Activated naive CD8-positive, alpha-beta T cell (primary cell): ENCODE measurements around the gene PCBP3.
A peak's percentile ranks its signal among the peaks of the same experiment; 100 is the strongest.
"Not testable (repeated sequence)": the region's sequence is repeated elsewhere in the genome, so short reads cannot be mapped to it uniquely, and the experiment has no call there.

Source experiments
- H3K27ac Mint-ChIP-seq: one replicate; pipeline ENCODE4 v1.8.0; 2021; ENCODE audit warnings: mixed read lengths
- H3K27me3 Mint-ChIP-seq: one replicate; pipeline ENCODE4 v1.8.0; 2021; ENCODE audit warnings: mixed read lengths
- H3K36me3 Mint-ChIP-seq: one replicate; pipeline ENCODE4 v1.8.0; 2021; ENCODE audit warnings: mixed read lengths
- H3K4me1 Mint-ChIP-seq: one replicate; pipeline ENCODE4 v1.8.0; 2021; ENCODE audit warnings: low read depth, mixed read lengths
- H3K4me3 Mint-ChIP-seq: one replicate; pipeline ENCODE4 v1.8.0; 2021; ENCODE audit warnings: mild to moderate bottlenecking, mixed read lengths
- H3K9me3 Mint-ChIP-seq: one replicate; pipeline ENCODE4 v1.8.0; 2021; ENCODE audit warnings: low read depth, mixed read lengths

Gene PCBP3

DNA sequence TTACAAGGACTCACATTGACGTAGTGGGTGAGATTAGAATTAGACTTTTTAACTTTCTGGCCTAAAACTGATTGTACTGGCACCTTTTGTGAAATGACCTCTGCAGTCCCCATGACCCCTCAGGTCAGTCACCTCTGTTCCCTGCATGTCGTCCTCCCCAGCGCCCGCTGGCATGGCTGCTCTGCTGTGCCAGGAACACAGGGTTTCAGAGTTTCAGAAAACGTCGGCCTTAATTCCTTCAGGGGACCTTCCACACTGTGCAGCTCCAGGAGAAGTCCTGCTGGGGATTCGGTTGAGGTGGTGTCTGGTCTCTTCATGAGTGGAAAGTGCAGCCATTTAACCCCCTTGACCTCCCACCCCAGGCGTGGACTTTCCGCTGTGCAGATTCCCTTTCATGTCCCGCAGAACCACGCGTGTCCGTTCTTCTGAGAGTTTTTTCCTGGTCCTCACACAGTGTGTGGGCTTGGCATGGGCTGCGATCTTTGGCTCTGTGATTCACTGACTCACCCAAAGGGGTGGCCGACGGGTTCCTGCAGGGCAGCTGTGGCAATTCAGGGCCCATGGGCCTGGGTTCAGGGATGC, 179.7 kb downstream of the PCBP3 start:
- H3K4me1 Mint-ChIP-seq = peaks cover 34% of the 10 kb centered on the region

DNA sequence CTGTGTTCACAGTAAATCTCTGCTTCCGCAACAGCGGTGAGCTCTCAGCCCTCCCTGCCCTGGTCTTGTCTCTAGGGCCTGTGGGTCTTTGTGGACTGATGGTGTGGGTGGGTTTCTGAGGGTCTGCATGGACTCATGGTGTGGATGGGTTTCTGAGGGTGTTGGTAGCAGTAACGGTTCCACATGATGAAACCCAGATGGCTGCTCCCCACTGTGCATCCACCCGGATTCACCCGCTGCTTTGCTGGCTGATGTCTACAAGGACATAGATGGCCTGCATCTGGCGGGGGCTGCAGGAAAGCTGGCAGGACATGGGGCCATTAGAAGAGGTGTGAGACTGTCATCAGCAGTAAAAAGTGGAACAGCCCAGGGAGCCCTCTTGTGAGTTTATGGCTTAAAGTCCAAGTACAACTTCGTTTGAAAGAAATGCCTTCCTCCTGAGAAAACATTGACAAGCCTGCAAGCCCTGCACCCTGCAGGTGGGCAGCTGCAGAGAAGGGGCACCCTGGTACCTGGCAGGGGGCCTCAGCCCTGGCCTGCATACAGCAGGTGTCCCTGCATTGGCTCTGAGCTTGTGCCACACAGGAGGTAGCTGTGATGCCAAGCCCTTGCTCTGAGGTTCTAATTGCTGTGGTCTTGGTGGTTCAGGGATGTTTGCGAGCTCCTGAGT, 181.2 kb downstream of the PCBP3 start:
- no peak overlapping the region for H3K27ac Mint-ChIP-seq
- no peaks in the 10 kb centered on the region for H3K27me3 Mint-ChIP-seq
- H3K4me1 Mint-ChIP-seq = peaks cover 22% of the 10 kb centered on the region
- no peaks in the 10 kb centered on the region for H3K9me3 Mint-ChIP-seq
- H3K36me3 Mint-ChIP-seq = peaks cover 2% of the 10 kb centered on the region
- H3K4me3 Mint-ChIP-seq = no peak overlapping the region

More for the DNA sequence above, 179.7 kb downstream of the PCBP3 start:
- peaks cover 4% of the 10 kb centered on the region for H3K36me3 Mint-ChIP-seq
- no peak overlapping the region for H3K27ac Mint-ChIP-seq
- H3K9me3 Mint-ChIP-seq = no peaks in the 10 kb centered on the region
- no peaks in the 10 kb centered on the region for H3K27me3 Mint-ChIP-seq
- H3K4me3 Mint-ChIP-seq = no peak overlapping the region

DNA sequence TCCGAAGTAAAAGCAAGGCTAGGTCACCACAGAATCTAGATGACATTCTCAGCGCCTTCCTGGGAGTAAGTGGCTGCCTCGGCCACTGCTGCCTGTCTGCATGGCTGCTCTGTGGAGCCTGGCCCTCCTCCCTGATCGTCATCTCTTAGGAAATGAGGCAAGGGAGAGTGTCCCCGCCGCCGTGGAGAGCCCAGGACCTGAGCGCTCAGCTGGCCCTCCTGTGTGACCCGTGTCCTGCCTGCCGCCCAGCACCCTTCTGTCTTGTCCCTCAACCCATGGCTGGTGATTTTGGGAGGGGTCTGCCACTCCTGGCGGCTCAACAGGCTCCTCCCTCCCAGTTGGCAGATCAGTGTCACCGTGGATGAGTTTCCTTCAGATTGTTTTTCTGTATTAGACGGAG, 181.7 kb downstream of the PCBP3 start:
- no peak overlapping the region for H3K4me3 Mint-ChIP-seq
- H3K9me3 Mint-ChIP-seq = no peaks in the 10 kb centered on the region
- peaks cover 20% of the 10 kb centered on the region for H3K4me1 Mint-ChIP-seq
- no peak overlapping the region for H3K27ac Mint-ChIP-seq
- no peaks in the 10 kb centered on the region for H3K27me3 Mint-ChIP-seq
- H3K36me3 Mint-ChIP-seq = peaks cover 2% of the 10 kb centered on the region

DNA sequence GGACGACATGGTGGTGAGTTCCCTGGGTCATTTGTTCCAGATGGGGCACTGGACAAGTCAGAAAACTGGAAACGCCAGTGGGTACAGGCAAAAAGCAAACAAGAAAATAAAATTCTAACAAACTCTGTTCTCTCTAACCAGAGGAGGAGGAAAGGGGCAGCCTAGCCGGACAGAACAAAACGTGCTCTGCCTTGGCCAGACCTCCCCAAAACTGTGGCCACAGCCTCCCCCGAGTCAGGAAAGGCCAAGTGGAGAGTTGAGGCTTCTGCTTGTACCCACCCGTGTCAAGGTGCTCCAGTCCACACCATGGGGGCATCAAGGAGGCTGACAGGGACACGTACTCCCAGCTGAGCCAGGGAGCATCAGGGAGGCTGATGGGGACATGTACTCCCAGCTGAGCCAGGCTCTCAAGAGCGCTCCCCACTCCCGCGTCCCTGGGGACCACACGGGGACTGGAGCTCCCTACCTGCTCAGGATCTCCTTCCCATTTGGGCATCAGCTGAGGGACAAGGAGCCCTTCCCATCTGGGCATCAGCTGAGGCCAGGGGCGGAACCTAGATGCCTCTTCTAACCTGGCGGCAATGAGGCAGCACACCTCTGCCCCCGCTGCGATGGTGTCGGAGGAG, 183.3 kb downstream of the PCBP3 start:
- Mint-ChIP-seq H3K27me3 (no peaks in the 10 kb centered on the region), H3K36me3 (peaks cover 2% of the 10 kb centered on the region), H3K9me3 (no peaks in the 10 kb centered on the region), H3K4me3 (peak overlapping the region; percentile 74), H3K4me1 (peaks cover 13% of the 10 kb centered on the region), H3K27ac (no peak overlapping the region)

DNA sequence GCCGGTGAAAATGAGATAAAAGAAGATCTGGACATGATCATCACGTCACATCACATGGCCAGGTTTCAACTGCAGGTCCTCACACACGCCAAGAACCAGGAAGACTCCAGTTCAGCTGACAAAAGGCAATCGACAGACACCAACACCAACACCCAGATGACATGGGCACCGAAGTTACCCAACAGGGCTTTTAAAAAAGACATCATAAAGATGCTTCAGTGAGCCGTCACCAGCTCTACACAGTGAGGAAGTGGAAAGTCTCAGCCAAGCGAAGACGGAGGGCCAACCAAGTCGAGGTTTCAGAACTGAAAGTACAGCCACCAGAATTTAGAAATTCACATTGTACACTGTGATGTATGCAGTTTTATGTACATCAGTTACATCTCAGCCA, 183.8 kb downstream of the PCBP3 start:
- Mint-ChIP-seq H3K27ac (peak overlapping the region; percentile 87), H3K4me1 (peaks cover 11% of the 10 kb centered on the region), H3K36me3 (peaks cover 2% of the 10 kb centered on the region), H3K27me3 (no peaks in the 10 kb centered on the region), H3K4me3 (peak overlapping the region; percentile 74), H3K9me3 (no peaks in the 10 kb centered on the region)

DNA sequence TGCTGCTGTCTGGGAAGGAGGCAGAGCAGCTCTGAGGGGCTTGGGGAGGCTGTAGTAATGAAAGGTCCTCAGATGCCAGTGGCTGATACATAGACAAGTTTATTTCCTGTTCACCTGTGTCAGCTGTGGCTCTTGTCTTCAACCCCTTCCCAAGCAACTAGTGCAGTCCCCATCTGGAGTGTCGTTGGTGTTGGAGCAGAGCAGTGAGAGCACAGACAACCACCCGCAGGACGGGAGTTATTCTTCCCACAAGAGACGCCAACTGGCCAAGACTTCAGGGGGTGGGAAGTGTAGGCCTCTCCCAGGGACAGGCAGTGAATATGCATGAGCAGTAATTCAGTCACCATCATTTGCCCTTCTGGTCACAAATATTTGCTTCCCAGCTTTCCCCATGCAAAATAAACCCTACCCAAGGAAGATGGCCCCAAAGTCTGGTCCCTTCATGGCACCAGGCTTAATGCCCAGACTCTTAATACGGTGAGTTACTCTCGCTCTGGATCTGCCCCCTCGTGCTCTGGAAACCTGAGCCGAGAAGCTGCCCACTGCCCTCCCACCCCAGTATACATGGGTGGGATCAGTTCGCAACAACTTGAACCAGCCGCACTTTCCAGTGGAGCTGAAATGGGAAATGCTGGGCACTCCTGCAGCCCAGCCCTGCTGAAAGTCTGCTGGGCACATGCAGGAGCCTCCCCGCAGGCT, 184.5 kb downstream of the PCBP3 start:
- peak overlapping the region; percentile 87 for H3K27ac Mint-ChIP-seq
- peaks cover 2% of the 10 kb centered on the region for H3K36me3 Mint-ChIP-seq

DNA sequence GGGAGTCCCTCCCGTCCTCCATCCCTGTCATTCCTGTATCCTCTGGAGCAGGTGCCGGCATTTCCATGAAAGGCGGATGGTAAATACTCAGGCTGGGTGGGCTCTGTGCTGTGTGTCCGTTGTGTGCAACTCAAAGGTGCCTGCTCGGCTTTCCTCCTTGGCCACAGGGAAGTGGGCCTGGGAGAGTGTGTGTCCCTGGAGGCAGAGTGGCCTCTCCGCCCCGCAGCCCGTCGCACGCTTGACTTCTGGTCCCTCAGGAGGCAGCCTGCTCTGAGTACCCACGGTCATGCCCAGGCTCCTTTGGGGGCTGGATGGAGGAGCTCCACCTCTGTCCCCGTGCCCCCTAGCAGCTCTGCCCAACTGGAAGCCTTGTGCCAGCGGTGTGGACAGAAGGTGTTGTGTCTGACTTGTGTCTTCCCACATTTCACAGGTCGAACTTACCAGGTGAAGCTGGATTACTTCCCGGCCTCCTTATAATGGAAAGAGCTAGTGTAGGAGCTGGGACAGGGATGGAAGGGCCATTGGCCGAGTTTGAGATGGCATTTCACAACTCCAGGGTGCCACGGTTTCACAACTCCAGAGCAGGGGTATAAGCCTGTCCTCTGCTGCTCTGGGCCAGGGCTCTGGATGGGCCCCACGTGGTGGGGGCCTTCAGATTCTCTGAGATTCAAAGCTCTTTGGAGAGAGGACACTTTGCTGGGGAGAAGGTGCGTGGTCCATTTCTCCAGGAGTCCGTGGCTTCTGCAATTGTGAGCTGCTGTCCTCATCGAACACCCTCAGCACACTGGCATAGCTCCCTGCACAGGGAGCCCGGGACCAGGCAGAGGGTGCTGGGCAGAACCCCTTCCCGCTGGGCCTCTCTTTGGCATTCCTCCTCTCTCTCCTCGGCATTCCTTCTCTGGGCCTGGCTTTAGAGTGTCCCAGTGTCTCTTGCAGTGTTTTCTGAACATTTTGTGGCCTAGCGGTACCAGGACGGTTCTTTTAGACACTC, 185.3 kb downstream of the PCBP3 start:
- Mint-ChIP-seq H3K36me3 (peaks cover 2% of the 10 kb centered on the region), H3K4me1 (peaks cover 11% of the 10 kb centered on the region), H3K27ac (no peak overlapping the region), H3K4me3 (no peak overlapping the region), H3K9me3 (no peaks in the 10 kb centered on the region), H3K27me3 (no peaks in the 10 kb centered on the region)

More for the DNA sequence above, 184.5 kb downstream of the PCBP3 start:
- peaks cover 11% of the 10 kb centered on the region for H3K4me1 Mint-ChIP-seq
- peak overlapping the region; percentile 74 for H3K4me3 Mint-ChIP-seq
- no peaks in the 10 kb centered on the region for H3K9me3 Mint-ChIP-seq
- no peaks in the 10 kb centered on the region for H3K27me3 Mint-ChIP-seq

DNA sequence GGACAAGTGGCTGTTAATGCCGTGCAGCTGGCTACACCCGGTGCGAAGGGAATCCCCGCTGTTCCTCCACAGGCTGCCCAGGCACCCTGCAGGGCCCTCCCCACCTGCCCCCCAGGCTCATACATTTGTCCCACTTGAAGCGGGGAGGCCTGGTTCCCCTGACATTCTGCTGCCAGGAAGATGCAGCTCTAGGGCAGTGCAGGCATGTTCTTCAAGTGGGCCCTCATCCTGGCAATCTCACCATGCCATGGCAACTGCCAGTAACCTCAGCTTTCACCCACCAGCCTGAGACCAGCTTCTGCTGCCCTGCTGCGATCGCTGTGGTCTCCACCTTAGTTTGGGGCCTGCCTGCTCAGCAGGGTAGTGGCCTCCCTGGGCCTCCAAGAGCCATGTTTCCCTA, 186.1 kb downstream of the PCBP3 start:
- H3K36me3 Mint-ChIP-seq = peaks cover 2% of the 10 kb centered on the region
- no peak overlapping the region for H3K27ac Mint-ChIP-seq
- no peaks in the 10 kb centered on the region for H3K9me3 Mint-ChIP-seq
- H3K4me3 Mint-ChIP-seq = no peak overlapping the region
- no peaks in the 10 kb centered on the region for H3K27me3 Mint-ChIP-seq
- H3K4me1 Mint-ChIP-seq = peaks cover 11% of the 10 kb centered on the region

DNA sequence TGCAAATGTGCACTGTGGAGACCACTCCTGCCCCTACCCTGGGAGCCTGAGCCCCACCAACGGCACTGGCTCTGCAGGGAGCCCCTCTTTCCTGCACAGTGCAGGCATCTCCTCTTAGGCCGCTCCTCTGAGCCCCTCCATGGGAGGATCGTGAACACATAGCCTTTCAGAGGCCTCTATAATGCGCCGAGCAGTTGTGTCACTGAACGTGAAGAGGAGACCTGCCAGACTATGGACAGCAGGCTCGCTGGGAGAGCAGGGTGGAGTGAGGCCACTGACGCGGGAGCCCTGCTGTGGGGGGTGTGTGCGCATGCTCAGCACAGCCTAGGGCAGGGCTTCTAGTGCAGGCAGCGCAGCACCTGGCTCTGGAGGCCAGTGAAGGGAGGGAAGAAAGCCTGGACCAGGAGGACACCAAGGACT, 186.7 kb downstream of the PCBP3 start:
- H3K27ac Mint-ChIP-seq = no peak overlapping the region
- no peaks in the 10 kb centered on the region for H3K9me3 Mint-ChIP-seq
- H3K36me3 Mint-ChIP-seq = peaks cover 2% of the 10 kb centered on the region
- H3K4me1 Mint-ChIP-seq = peaks cover 11% of the 10 kb centered on the region
- no peak overlapping the region for H3K4me3 Mint-ChIP-seq
- no peaks in the 10 kb centered on the region for H3K27me3 Mint-ChIP-seq

DNA sequence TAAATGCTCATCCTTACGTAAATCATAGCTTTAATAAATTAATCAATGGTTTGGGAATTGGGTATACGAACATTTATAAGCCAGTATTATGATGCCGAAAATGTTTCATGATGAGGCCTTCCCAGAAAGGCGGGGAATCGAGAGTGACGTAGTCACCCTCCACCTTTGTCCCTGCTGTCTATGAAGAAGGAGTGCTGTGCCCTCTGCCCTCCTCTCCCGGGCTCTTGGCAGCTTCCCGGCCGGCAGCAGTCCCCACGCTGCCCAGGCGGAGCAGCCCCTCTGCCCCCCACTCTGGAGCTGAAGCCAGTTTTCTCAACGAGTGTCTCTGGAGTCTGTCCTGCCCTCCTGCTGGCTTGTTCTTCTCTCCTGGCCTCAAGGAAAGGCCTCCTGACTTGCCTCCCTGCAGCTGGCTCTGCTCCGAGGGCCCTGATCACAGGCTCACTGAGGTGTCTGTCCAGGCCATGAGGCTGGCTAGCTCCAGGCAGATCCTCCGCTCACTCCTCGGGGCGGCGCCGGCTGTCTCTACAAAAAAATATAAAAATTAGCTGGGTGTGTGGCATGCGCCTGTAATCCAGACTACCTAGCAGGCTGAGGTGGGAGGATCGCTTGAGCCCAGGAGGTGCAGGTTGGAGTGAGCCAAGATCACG, 187.3 kb downstream of the PCBP3 start:
- Mint-ChIP-seq H3K4me3 (no peak overlapping the region), H3K36me3 (peaks cover 2% of the 10 kb centered on the region), H3K27me3 (no peaks in the 10 kb centered on the region), H3K9me3 (no peaks in the 10 kb centered on the region), H3K4me1 (peaks cover 11% of the 10 kb centered on the region), H3K27ac (no peak overlapping the region)

DNA sequence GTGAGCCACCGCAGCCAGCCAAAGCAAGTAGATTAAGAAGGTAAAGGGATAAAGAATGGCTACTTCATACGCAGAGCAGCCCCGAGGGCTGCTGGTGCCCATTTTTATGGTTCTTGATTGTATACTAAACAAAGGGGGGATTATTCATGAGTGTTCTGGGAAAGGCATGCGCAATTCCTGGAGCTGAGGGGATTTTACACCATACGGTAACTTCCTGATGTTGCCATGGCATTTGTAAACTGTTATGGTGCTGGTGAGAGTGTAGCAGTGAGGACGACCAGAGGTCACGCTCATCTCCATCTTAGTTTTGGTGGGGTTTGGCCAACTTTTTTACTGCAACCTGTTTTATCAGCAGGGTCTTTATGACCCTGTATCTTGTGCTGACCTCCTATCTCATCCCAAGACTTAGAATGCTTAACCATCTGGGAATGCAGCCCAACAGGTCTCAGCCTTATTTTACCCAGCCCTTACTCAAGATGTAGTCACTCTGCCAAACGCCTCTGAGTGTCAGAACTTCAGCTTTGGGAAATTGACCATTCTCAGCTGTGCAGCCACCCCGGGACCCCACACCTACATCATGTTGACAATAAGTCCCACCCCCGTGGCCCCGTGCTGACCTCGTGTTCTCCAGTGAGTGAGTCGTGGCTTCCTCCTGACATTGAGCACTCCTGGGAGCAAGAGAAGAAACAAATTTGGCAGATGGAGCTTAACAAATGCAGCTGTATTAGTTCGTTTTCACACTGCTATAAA, 188.6 kb downstream of the PCBP3 start:
- H3K4me3 Mint-ChIP-seq = no peak overlapping the region
- H3K27me3 Mint-ChIP-seq = no peaks in the 10 kb centered on the region
- H3K36me3 Mint-ChIP-seq = peaks cover 2% of the 10 kb centered on the region
- H3K4me1 Mint-ChIP-seq = peaks cover 9% of the 10 kb centered on the region
- H3K27ac Mint-ChIP-seq = no peak overlapping the region
- H3K9me3 Mint-ChIP-seq = no peaks in the 10 kb centered on the region

DNA sequence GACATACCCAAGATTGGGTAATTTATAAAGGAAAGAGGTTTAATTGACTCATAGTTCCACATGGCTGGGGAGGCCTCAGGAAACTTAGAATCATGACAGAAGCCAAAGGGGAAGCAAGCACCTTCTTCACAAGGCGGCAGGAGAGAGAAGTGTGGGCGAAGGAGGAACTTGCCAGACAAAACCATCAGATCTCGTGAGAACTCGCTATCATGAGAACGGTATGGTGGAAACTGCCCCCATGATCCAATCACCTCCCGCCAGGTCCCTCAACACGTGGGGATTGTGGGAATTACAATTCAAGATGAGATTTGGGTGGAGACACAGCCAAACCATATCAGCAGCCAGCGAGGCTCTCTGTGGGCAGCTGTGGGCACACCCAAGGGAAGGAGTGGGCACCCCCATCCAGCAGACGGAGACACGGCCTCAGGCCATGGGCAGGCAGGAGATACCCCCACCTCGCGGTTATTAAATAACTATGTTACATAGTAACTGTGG, 189.3 kb downstream of the PCBP3 start:
- H3K27ac Mint-ChIP-seq, H3K4me3 Mint-ChIP-seq: not testable (repeated sequence)

DNA sequence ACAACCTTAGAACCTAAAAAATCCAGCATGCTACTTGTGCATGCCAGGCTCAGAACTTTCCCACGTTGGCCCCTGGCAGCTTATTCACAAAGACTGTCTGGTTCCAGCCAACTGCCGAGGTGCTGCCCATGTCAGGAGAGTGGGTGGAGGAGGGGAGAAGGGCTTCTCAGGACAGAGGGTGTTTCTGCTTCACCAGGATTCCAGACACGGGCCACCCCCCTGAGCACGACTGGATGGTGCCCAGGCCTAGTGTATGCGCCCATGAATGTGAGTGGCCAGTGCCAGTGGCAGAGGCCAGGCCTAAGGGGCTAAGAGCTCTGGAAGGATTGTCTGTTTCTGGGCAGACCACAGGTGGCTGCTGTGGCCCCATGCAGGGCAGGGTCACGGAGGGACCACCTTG, 189.9 kb downstream of the PCBP3 start:
- H3K36me3 Mint-ChIP-seq = no peaks in the 10 kb centered on the region
- no peaks in the 10 kb centered on the region for H3K9me3 Mint-ChIP-seq
- H3K27ac Mint-ChIP-seq = no peak overlapping the region
- no peak overlapping the region for H3K4me3 Mint-ChIP-seq
- H3K27me3 Mint-ChIP-seq = no peaks in the 10 kb centered on the region
- no peaks in the 10 kb centered on the region for H3K4me1 Mint-ChIP-seq

More for the DNA sequence above, 189.3 kb downstream of the PCBP3 start:
- not testable (repeated sequence) for H3K36me3 Mint-ChIP-seq, H3K9me3 Mint-ChIP-seq, H3K27me3 Mint-ChIP-seq, H3K4me1 Mint-ChIP-seq
